ENCODE data around the gene OSBPL9. TPM values are rescaled to one million over a fixed set of nuclear protein-coding genes. Genes with fewer than 3 reads are reported as not detected.
"Not testable (repeated sequence)": the region's sequence is repeated elsewhere in the genome, so short reads cannot be mapped to it uniquely, and the experiment has no call there.

Gene OSBPL9
- total RNA-seq, 1 donor from 2014 or later, result 49.3 TPM

DNA sequence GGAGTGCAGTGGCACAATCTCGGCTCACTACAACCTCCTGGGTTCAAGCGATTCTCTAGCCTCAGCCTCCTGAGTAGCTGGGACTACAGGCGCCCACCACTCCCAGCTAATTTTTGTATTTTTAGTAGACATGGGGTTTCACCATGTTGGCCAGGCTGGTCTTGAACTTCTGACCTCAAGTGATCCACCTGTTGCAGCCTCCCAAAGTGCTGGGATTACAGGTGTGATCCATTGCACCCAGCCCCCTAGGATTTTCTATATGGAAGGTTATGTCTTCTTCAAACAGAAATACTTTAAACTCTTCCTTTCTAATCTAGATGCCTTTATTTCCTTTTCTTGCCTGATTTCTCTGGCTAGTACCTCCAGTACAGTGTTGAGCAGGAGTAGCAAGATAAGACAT is 29.7 kb downstream of the OSBPL9 start:
- H3K9me3 Mint-ChIP-seq; H3K27me3 Mint-ChIP-seq (ENCODE audit: low read depth); DNase-seq (ENCODE audit: low spot score); H3K4me1 Mint-ChIP-seq (ENCODE audit: low read depth); H3K4me3 Mint-ChIP-seq (ENCODE audit: low read depth); H3K27ac Mint-ChIP-seq; H3K36me3 Mint-ChIP-seq (ENCODE audit: low read depth); intact Hi-C loops (cut with micrococcal nuclease): not testable (repeated sequence)

DNA sequence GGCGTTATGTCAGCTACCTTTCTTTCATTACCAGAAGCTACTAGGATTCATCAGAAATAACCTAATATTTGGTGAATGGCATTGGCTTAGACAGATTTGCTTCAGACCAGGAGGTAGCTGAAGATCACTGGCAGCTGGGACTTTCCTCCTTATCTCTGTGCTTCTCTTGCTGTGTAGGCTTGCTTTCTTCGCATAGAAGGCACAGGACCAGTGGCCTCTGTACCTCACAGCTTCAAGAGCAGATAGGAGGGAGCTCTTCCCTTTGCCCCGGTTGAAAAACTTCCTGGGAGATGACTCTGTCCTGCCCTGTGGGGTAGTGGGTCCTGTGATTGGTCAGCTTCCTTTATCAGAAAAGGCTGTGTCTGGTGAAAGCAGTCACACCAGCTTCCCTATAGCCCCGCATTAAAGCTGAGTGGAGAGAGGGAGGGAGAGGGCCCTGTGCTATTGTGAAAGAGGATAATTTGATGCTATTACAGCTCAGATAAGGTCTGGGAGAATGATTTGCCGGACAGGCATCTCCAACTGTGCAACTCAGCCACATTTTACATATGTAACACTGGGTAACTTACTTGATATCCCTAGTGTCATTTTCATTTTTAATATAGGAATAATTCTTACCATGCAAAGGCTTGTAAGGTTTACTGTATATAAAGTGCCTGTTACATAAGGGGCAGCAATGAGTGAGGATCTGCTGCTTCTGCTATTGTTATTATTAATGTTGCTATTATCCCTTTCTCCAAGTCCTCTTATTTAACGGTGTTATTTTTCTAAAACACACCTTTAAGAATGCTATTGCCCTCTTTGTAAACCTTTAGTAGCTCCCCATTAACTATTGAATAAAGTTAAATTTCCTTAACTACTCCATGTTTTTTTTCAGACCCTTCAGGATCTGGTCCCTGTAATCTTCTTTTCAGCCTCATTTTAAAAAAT is 31.6 kb downstream of the OSBPL9 start:
- Mint-ChIP-seq H3K9me3 (no peaks in the 10 kb centered on the region), H3K4me3 (ENCODE audit: low read depth) (no peak overlapping the region), H3K36me3 (ENCODE audit: low read depth) (no peaks in the 10 kb centered on the region), H3K4me1 (ENCODE audit: low read depth) (no peaks in the 10 kb centered on the region), H3K27ac (no peak overlapping the region), H3K27me3 (ENCODE audit: low read depth) (no peaks in the 10 kb centered on the region)
- no peak for DNase-seq (ENCODE audit: low spot score)
- intact Hi-C loops (cut with micrococcal nuclease), result no loop called here

DNA sequence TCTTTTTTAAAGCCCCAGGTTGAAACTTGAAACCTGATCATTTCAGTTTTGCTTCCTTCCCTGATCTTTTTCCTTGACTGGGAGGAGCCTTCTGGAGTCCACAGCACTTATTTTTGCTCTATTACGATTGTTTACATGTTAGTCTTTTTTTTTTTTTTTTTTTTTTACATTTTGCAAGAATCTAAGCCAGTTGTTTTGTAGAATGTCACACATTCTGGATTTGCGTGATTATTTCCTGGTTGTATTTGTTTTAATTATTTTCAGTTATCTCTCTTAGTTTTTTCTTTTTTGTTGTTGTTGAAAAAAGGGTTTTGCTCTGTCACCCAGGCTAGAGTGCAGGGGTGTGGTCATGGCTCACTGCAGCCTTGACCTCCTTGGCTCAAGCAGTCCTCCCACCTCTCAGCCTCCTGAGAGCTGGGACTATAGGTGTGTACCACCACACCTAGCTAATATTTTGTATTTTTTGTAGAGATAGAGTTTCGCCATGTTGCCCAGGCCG is 32.8 kb downstream of the OSBPL9 start:
- Mint-ChIP-seq H3K9me3 (no peaks in the 10 kb centered on the region), H3K4me1 (ENCODE audit: low read depth) (no peaks in the 10 kb centered on the region), H3K4me3 (ENCODE audit: low read depth) (no peak overlapping the region), H3K27ac (no peak overlapping the region), H3K27me3 (ENCODE audit: low read depth) (no peaks in the 10 kb centered on the region), H3K36me3 (ENCODE audit: low read depth) (no peaks in the 10 kb centered on the region)
- no peak for DNase-seq (ENCODE audit: low spot score)
- intact Hi-C loops (cut with micrococcal nuclease), result no loop called here

DNA sequence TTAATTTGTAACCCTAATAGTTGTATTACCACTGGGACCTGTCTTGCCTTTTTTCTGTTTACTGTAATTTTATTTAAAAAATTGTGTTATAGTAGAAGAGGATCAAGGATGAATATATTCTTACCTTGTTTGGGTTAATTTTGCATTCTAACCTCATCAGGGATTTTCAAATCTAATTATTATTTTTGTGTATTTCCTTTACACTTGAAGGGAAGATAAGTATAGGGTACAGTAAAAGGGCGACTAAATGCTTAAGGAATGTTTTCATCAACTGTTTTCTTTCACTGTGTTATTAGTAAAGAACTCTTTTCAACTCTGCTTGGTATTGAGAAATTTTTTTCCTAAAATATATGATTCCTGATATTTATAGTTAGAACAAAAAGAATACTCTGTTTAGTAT is 33.3 kb downstream of the OSBPL9 start:
- Mint-ChIP-seq H3K36me3 (ENCODE audit: low read depth) (no peaks in the 10 kb centered on the region), H3K4me1 (ENCODE audit: low read depth) (no peaks in the 10 kb centered on the region), H3K27ac (no peak overlapping the region), H3K27me3 (ENCODE audit: low read depth) (no peaks in the 10 kb centered on the region), H3K9me3 (no peaks in the 10 kb centered on the region), H3K4me3 (ENCODE audit: low read depth) (no peak overlapping the region)
- DNase-seq (ENCODE audit: low spot score), result no peak
- intact Hi-C loops (cut with micrococcal nuclease), result no loop called here

DNA sequence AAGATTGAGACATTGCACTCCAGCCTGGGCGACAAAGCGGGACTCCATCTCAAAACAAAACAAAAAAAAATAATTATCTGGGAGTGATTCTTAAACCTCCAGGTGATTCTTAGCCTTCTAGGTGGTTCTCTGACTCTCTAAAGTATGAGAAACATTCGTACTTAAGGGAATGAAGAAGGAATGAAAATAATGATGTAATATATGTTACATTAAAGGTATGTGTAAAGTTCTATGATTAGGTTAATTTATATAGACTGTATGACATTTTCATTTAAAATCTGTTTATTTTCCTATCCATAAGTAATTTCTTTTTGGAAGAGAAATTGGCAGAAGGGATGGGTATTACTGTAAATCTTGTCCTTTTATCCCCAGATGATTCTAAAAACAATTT is 34.7 kb downstream of the OSBPL9 start:
- Mint-ChIP-seq H3K27ac (no peak overlapping the region), H3K9me3 (no peaks in the 10 kb centered on the region), H3K36me3 (ENCODE audit: low read depth) (no peaks in the 10 kb centered on the region), H3K4me1 (ENCODE audit: low read depth) (no peaks in the 10 kb centered on the region), H3K4me3 (ENCODE audit: low read depth) (no peak overlapping the region), H3K27me3 (ENCODE audit: low read depth) (no peaks in the 10 kb centered on the region)
- no peak for DNase-seq (ENCODE audit: low spot score)
- intact Hi-C loops (cut with micrococcal nuclease), result no loop called here

DNA sequence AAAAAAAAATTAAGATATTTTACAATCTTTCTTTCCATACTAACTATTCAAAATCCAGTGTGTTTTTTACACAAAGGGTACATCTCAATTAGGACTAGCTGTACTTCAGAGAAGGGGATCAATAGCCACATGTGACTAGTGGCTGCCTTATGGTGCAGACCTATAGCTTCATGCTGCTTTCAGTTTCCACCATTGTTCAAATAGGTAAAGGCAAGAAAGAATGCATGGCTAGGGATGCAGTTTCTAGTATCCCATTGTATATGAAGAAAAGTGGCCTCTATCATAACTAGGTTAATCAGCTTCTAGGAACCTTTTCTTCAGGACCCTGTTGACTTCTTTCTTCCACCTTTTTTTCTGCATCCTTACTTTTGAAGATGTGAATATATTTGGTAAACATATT is 35.7 kb downstream of the OSBPL9 start:
- H3K36me3 Mint-ChIP-seq (ENCODE audit: low read depth), result no peaks in the 10 kb centered on the region
- H3K27ac Mint-ChIP-seq, result no peak overlapping the region

DNA sequence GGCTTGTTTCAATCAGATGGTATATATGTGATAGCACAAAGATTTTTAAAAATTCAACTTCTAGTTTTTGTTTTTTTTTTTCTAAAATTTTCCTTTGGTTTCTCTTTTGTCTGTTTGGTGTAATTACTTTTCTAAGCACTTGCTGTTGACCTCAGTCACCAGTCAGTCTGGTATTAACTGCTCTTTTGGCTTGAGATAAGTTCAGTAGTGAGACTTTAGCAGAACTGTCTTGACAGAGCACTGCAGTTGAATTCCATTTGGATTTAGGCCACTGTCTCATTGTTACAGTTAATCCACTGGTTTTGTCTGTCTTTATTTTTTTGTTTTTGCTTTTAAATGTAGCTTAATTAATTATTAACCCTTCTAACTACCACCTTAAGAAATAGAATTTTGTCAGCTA is 36.2 kb downstream of the OSBPL9 start:
- DNase-seq (ENCODE audit: low spot score), result no peak
- Mint-ChIP-seq H3K9me3 (no peaks in the 10 kb centered on the region), H3K4me1 (ENCODE audit: low read depth) (no peaks in the 10 kb centered on the region), H3K27me3 (ENCODE audit: low read depth) (no peaks in the 10 kb centered on the region), H3K36me3 (ENCODE audit: low read depth) (no peaks in the 10 kb centered on the region), H3K27ac (no peak overlapping the region), H3K4me3 (ENCODE audit: low read depth) (no peak overlapping the region)
- intact Hi-C loops (cut with micrococcal nuclease), result no loop called here

More for the DNA sequence above, 35.7 kb downstream of the OSBPL9 start:
- DNase-seq (ENCODE audit: low spot score), result no peak
- Mint-ChIP-seq H3K27me3 (ENCODE audit: low read depth) (no peaks in the 10 kb centered on the region), H3K9me3 (no peaks in the 10 kb centered on the region), H3K4me3 (ENCODE audit: low read depth) (no peak overlapping the region), H3K4me1 (ENCODE audit: low read depth) (no peaks in the 10 kb centered on the region)
- intact Hi-C loops (cut with micrococcal nuclease), result no loop called here

DNA sequence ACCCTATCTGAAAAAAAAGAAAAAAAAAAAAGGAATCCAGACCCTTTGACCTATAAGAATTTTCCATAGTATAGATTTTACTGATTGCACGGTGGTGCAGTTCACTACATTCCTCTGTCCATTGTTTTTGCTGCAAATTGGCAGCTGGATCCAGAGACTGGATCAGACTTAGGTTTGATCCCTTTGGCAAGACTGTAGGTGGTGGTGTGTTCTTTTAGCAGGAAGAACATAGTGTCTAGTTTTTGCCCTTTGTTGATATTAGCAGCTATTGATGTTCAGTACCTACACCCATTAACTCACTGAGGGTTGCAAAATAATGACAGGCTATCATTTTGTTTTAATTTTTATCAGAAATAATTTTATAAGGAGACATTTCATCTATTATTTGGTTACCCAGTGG is 37.1 kb downstream of the OSBPL9 start:
- intact Hi-C loops (cut with micrococcal nuclease), result no loop called here
- Mint-ChIP-seq H3K4me1 (ENCODE audit: low read depth) (no peaks in the 10 kb centered on the region), H3K27ac (no peak overlapping the region), H3K4me3 (ENCODE audit: low read depth) (no peak overlapping the region), H3K36me3 (ENCODE audit: low read depth) (no peaks in the 10 kb centered on the region), H3K27me3 (ENCODE audit: low read depth) (no peaks in the 10 kb centered on the region), H3K9me3 (no peaks in the 10 kb centered on the region)
- DNase-seq (ENCODE audit: low spot score), result no peak

DNA sequence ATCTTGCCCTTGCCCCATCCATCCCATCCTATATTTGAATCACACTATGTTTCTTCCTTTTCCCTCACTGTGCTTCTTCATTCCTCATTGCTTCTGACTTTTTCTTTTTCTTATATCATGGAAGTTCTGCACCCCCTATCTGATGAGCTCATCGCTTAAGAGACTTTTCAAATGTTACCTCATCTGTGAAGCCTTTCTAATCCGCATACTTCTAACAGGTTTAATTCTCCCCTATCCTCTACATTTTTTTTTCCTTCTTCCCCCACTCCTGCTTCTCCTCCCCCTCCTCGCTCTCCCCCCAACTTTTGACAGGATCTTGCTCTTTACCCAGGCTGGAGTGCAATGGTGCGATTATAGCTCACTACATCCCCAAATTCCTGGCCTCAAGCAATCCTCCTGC is 39.5 kb downstream of the OSBPL9 start:
- no peaks in the 10 kb centered on the region for H3K4me1 Mint-ChIP-seq (ENCODE audit: low read depth)
- peaks cover 7% of the 10 kb centered on the region for H3K27me3 Mint-ChIP-seq (ENCODE audit: low read depth)
- DNase-seq (ENCODE audit: low spot score), result no peak
- intact Hi-C loops (cut with micrococcal nuclease), result no loop called here
- no peaks in the 10 kb centered on the region for H3K36me3 Mint-ChIP-seq (ENCODE audit: low read depth)
- no peak overlapping the region for H3K27ac Mint-ChIP-seq
- no peak overlapping the region for H3K4me3 Mint-ChIP-seq (ENCODE audit: low read depth)
- H3K9me3 Mint-ChIP-seq, result no peaks in the 10 kb centered on the region

DNA sequence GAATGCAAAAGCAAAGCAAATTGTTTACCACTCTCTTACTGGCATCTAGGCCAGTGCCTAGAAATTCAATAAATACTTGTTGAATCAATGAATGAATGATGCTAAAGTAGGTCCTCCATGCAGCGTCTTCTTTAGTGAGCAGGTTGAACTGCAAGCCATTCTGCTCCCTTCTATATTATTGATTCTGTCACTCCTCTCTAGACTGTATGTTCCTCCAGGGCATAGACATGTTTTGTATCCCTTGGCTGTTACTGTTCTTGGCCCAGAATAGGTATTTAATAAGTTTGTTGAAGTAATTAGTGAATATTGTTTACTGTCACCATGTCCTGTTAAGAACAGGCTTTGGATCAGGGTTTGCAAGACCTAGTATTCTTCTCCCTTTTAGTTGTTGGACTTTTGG is 43.7 kb downstream of the OSBPL9 start:
- DNase-seq (ENCODE audit: low spot score), result no peak
- H3K27me3 Mint-ChIP-seq (ENCODE audit: low read depth), result peaks cover 7% of the 10 kb centered on the region
- H3K4me1 Mint-ChIP-seq (ENCODE audit: low read depth), result no peaks in the 10 kb centered on the region
- H3K27ac Mint-ChIP-seq, result no peak overlapping the region
- no peaks in the 10 kb centered on the region for H3K36me3 Mint-ChIP-seq (ENCODE audit: low read depth)
- intact Hi-C loops (cut with micrococcal nuclease), result no loop called here
- no peak overlapping the region for H3K4me3 Mint-ChIP-seq (ENCODE audit: low read depth)
- no peaks in the 10 kb centered on the region for H3K9me3 Mint-ChIP-seq

DNA sequence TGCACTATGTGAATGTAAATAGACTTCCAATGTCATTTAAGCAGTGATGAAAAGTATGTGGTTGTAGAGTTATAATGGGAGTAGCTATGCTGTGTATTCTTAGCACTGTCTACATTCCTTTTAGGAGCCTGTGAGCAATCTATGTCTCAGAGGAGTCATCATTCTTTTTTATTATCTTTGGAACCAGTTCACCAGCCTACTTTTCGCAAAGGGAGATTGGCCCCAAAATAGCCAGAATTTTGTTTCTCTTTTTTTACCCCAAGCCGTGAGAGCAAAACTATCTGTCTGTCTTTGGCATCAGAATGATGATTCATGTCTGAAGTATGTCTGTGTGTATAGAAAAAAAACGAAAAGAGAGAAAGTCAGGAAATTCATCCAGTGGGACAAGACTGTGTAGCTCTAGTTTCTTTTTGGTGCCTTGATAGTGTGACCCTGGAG is 44.2 kb downstream of the OSBPL9 start:
- no peak overlapping the region for H3K27ac Mint-ChIP-seq
- no peaks in the 10 kb centered on the region for H3K9me3 Mint-ChIP-seq
- no peak overlapping the region for H3K4me3 Mint-ChIP-seq (ENCODE audit: low read depth)
- no peak for DNase-seq (ENCODE audit: low spot score)
- intact Hi-C loops (cut with micrococcal nuclease), result no loop called here
- no peaks in the 10 kb centered on the region for H3K36me3 Mint-ChIP-seq (ENCODE audit: low read depth)
- no peaks in the 10 kb centered on the region for H3K4me1 Mint-ChIP-seq (ENCODE audit: low read depth)
- H3K27me3 Mint-ChIP-seq (ENCODE audit: low read depth), result peaks cover 7% of the 10 kb centered on the region

DNA sequence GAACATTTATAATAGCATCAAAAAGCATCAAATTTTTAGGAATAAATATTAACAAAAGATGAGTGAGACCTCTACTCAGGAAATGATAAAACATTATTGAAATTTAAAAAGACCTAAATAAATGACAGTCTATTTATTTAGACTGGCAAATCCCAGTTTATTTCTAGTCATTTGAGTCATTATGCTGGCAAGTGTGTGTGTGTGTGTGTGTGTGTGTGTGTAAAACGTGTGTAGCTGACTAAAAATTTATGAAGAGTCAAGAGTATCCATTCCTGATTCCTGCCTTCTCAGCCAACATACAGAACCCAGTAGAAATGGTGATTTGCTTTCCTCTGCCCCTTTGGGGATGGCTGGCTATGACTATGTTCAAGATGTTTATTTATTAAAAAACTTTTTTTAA is 46.2 kb downstream of the OSBPL9 start:
- H3K9me3 Mint-ChIP-seq, result no peaks in the 10 kb centered on the region
- H3K27me3 Mint-ChIP-seq (ENCODE audit: low read depth), result peaks cover 7% of the 10 kb centered on the region
- H3K4me3 Mint-ChIP-seq (ENCODE audit: low read depth), result no peak overlapping the region
- no peaks in the 10 kb centered on the region for H3K4me1 Mint-ChIP-seq (ENCODE audit: low read depth)
- H3K27ac Mint-ChIP-seq, result no peak overlapping the region
- no peak for DNase-seq (ENCODE audit: low spot score)
- intact Hi-C loops (cut with micrococcal nuclease), result no loop called here
- H3K36me3 Mint-ChIP-seq (ENCODE audit: low read depth), result no peaks in the 10 kb centered on the region

DNA sequence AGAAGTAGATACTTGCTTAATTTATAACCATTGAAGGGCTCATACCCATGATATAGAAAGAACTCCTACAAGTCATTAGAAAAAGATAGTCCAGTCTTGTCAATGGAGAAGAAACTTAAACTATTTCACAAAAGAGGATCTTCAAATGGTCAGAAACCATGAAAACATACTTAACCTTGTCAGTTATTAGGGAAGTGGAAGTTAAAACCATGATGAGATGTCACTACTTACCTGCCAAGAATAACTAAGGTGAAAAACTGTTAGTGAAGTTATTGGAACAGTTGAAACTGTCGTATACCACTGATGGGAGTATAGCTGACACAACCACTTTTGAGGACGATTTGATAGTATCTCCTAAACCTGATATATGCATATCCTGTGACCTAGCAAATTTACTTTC is 46.8 kb downstream of the OSBPL9 start:
- intact Hi-C loops (cut with micrococcal nuclease), result no loop called here
- no peaks in the 10 kb centered on the region for H3K4me1 Mint-ChIP-seq (ENCODE audit: low read depth)
- no peak overlapping the region for H3K4me3 Mint-ChIP-seq (ENCODE audit: low read depth)
- no peak overlapping the region for H3K27ac Mint-ChIP-seq
- peaks cover 7% of the 10 kb centered on the region for H3K27me3 Mint-ChIP-seq (ENCODE audit: low read depth)
- H3K9me3 Mint-ChIP-seq, result no peaks in the 10 kb centered on the region
- H3K36me3 Mint-ChIP-seq (ENCODE audit: low read depth), result no peaks in the 10 kb centered on the region
- no peak for DNase-seq (ENCODE audit: low spot score)

Measured in activated T-helper 2 cell treated with anti-CD3 and anti-CD28 coated beads, Interferon-gamma antibody, Interleukin-2, Interleukin-4, amounts not matched to agents 10 μg/mL and 5 μg/mL and 100 μg/mL, durations not matched to agents 14 hours and 24 hours and 36 hours (primary cell).